ENCODE measurements around the gene KLHL33. TPM values are rescaled to one million over a fixed set of nuclear protein-coding genes. Genes with fewer than 3 reads are reported as not detected.

KLHL33 gene
- total RNA-seq, 1 experiment from 2014 or later = not detected

GRCh38 chr14:20438664-20439063, 2.7 kb upstream of the KLHL33 start:
- Histone ChIP-seq H3K79me2 (ENCODE audit: low read length) (no peaks in the 10 kb centered on the region), H3K27me3 (ENCODE audit: low read length) (no peaks in the 10 kb centered on the region), H4K20me1 (ENCODE audit: low read length) (no peaks in the 10 kb centered on the region), H3K4me3 (ENCODE audit: low read length) (no peak overlapping the region), H3K4me1 (ENCODE audit: insufficient read depth, low read length) (no peaks in the 10 kb centered on the region), H3K27ac (ENCODE audit: low read length) (no peak overlapping the region), H3K4me2 (ENCODE audit: low read length) (no peak overlapping the region), H3K9me3 (ENCODE audit: low read length) (no peaks in the 10 kb centered on the region), H3F3A (ENCODE audit: low read length, unreplicated experiment) (no peaks in the 10 kb centered on the region), H3K9me2 (replicated peaks; ENCODE audit: low read length) (no peaks in the 10 kb centered on the region), H3K9ac (ENCODE audit: low read length) (no peak overlapping the region), H3K36me3 (ENCODE audit: low read depth, low read length) (no peaks in the 10 kb centered on the region), H2AFZ (ENCODE audit: low read length) (no peak overlapping the region)
- no peak for DNase-seq
- no TSS peak for BruUV-seq (replicated peaks)
- ATAC-seq = no peak
- TF ChIP-seq CTCF (conservative IDR thresholded peaks at IDR 0.05; ENCODE audit: low read depth, low read length) (no peak), EZH2phosphoT487 (IDR thresholded peaks at IDR 0.05; ENCODE audit: borderline replicate concordance, low read length) (no peak), EZH2 (IDR thresholded peaks at IDR 0.05; ENCODE audit: low read length, unreplicated experiment) (no peak)
- ChIA-PET POLR2A (ENCODE audit: unreplicated experiment) (no interaction called here), CTCF (no interaction called here)
- intact Hi-C loops (cut with micrococcal nuclease) = no loop called here

- Histone ChIP-seq H3K9ac (ENCODE audit: low read length) (no peak overlapping the region), H3K9me3 (ENCODE audit: low read length) (no peaks in the 10 kb centered on the region), H3K79me2 (ENCODE audit: low read length) (no peaks in the 10 kb centered on the region), H3K9me2 (replicated peaks; ENCODE audit: low read length) (no peaks in the 10 kb centered on the region), H2AFZ (ENCODE audit: low read length) (no peak overlapping the region), H3K27me3 (ENCODE audit: low read length) (no peaks in the 10 kb centered on the region), H3K4me1 (ENCODE audit: insufficient read depth, low read length) (no peaks in the 10 kb centered on the region), H3K4me3 (ENCODE audit: low read length) (no peak overlapping the region), H4K20me1 (ENCODE audit: low read length) (no peaks in the 10 kb centered on the region), H3F3A (ENCODE audit: low read length, unreplicated experiment) (no peaks in the 10 kb centered on the region), H3K36me3 (ENCODE audit: low read depth, low read length) (no peaks in the 10 kb centered on the region), H3K27ac (ENCODE audit: low read length) (no peak overlapping the region), H3K4me2 (ENCODE audit: low read length) (no peak overlapping the region)
- BruUV-seq (replicated peaks) = no TSS peak
- no peak for ATAC-seq
- TF ChIP-seq CTCF (conservative IDR thresholded peaks at IDR 0.05; ENCODE audit: low read depth, low read length) (no peak), EZH2 (IDR thresholded peaks at IDR 0.05; ENCODE audit: low read length, unreplicated experiment) (no peak), EZH2phosphoT487 (IDR thresholded peaks at IDR 0.05; ENCODE audit: borderline replicate concordance, low read length) (no peak)
- DNase-seq = no peak
- intact Hi-C loops (cut with micrococcal nuclease) = no loop called here
- CTCF ChIA-PET = no interaction called here
- POLR2A ChIA-PET (ENCODE audit: unreplicated experiment) = no interaction called here
Measured at GRCh38 chr14:20436363-20436755, 393 bp upstream of the KLHL33 start.

- Histone ChIP-seq H3K27me3 (ENCODE audit: low read length) (no peaks in the 10 kb centered on the region), H3K9me3 (ENCODE audit: low read length) (no peaks in the 10 kb centered on the region), H3K79me2 (ENCODE audit: low read length) (no peaks in the 10 kb centered on the region), H3K9ac (ENCODE audit: low read length) (no peak overlapping the region), H3K9me2 (replicated peaks; ENCODE audit: low read length) (no peaks in the 10 kb centered on the region), H2AFZ (ENCODE audit: low read length) (no peak overlapping the region), H3K4me3 (ENCODE audit: low read length) (no peak overlapping the region), H3K27ac (ENCODE audit: low read length) (no peak overlapping the region), H4K20me1 (ENCODE audit: low read length) (no peaks in the 10 kb centered on the region), H3F3A (ENCODE audit: low read length, unreplicated experiment) (no peaks in the 10 kb centered on the region), H3K4me2 (ENCODE audit: low read length) (no peak overlapping the region), H3K4me1 (ENCODE audit: insufficient read depth, low read length) (no peaks in the 10 kb centered on the region), H3K36me3 (ENCODE audit: low read depth, low read length) (no peaks in the 10 kb centered on the region)
- POLR2A ChIA-PET (ENCODE audit: unreplicated experiment) = no interaction called here
- no peak for ATAC-seq
- DNase-seq = no peak
- TF ChIP-seq CTCF (conservative IDR thresholded peaks at IDR 0.05; ENCODE audit: low read depth, low read length) = no peak
- TF ChIP-seq EZH2phosphoT487 (IDR thresholded peaks at IDR 0.05; ENCODE audit: borderline replicate concordance, low read length) = no peak
- no peak for TF ChIP-seq EZH2 (IDR thresholded peaks at IDR 0.05; ENCODE audit: low read length, unreplicated experiment)
- BruUV-seq (replicated peaks) = no TSS peak
- CTCF ChIA-PET = no interaction called here
- intact Hi-C loops (cut with micrococcal nuclease) = no loop called here
Measured at GRCh38 chr14:20434701-20435581, 1.0 kb downstream of the KLHL33 start.
